ENCODE results near the gene MBNL2.

Gene MBNL2, protein sequence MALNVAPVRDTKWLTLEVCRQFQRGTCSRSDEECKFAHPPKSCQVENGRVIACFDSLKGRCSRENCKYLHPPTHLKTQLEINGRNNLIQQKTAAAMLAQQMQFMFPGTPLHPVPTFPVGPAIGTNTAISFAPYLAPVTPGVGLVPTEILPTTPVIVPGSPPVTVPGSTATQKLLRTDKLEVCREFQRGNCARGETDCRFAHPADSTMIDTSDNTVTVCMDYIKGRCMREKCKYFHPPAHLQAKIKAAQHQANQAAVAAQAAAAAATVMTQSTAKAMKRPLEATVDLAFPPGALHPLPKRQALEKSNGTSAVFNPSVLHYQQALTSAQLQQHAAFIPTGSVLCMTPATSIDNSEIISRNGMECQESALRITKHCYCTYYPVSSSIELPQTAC

DNA sequence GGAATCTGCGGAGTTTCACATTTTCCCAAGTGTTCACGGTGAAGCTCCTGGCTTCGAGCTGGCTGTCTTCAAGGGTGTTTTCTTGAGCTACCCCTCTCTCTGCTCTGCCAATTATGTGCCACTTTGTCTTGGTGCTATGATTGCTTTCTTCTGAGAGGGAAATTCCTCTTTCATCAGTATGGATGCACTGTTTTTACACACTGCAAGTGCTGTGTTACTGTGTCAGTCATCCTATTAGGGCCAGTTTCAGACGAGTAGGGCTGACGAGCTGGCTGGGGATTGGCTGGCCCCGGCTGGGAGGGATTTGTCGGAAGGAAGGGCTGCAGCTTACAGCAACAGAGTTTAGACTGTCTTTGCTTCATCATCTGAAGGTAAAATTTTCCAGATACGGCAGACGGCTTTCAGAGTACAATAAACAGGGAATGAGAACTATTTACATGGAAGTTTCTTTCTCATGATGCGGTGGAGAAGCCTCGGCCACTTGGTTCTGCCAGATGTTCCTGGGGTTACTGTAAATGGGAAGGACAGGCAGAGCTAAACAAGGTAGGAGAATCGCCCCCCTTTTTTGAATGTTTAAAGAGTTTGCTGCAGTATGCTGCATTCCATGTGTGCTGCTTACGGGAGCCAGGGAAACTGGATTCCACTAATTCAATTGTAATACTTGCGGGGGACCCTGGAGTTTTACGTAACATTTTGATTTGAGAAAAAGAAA lies at the start of gene MBNL2:
Gene MBNL2 (plus strand): TSS at position 345 of the 712 bp plus-strand sequence. CDS start 53,903 bp downstream, outside the sequence.
- in situ Hi-C loops (cut with HindIII; ENCODE audit: low sequenced_read_pairs): no loop called here

DNA sequence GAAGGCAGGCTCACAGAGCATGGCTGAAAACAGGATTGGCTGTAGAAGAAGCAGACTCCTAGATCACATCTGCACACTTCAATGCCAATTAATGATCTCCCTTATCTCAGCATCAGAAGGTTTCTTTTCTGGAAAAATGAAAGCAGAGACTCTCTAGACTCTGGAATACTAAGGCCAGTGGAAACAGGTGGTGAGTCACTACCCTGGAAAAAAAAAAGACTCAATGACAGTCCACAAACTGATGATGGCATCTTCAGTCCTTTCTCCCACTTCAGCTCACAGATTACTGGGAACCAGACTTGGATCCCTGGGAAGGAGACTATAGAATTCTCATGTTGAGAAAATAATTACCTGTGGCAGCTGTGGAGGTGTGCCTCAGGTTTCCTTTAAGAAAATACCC lies 47.5 kb upstream of the MBNL2 start:
- in situ Hi-C loops (cut with HindIII; ENCODE audit: low sequenced_read_pairs): loop anchor here (5.0 kb wide), 1 partner anchor 43 kb away; no protein-coding TSS in a partner anchor

DNA sequence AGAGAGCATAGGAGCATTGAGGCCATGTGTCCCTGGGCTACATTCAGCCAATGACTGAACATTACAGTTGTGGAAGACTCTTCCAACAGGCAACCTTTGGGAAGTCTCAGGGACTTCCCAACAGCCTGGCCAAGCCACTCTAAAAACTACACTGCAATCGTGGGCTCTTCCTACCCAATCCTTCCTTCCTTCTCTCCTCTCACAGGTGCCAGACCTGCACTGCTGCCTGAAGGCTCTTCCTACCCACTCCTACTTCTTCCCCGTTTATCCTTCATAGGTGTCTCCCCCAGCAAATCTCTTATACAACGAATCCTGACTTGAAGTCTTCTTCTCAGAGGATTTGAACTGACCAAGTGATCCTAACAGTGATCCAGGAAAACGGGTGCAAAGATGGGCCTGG lies 47.1 kb upstream of the MBNL2 start:
- in situ Hi-C loops (cut with HindIII; ENCODE audit: low sequenced_read_pairs): loop anchor here (5.0 kb wide), 1 partner anchor 42 kb away; no protein-coding TSS in a partner anchor

DNA sequence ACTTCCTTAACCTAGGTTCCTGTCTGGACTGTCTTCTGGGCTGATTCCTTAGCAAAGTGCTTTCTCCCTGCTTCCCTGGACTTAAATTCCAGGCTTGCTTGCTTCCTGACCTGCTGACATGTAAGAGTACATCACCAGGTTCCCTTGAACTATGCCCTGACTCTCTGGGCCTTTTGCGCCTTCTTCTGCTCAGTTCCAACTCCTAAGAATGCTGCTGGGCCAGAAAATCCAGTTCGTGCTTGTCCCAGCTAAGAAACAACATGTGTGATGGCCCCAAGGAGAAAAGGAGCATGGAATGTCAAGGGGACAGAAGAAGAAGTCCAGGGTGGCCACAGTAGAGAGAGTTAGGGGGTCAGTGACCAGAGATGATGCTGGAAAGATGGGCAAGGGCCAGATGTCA lies 42.6 kb upstream of the MBNL2 start:
- in situ Hi-C loops (cut with HindIII; ENCODE audit: low sequenced_read_pairs): loop anchor here (5.0 kb wide), 1 partner anchor 38 kb away; no protein-coding TSS in a partner anchor

DNA sequence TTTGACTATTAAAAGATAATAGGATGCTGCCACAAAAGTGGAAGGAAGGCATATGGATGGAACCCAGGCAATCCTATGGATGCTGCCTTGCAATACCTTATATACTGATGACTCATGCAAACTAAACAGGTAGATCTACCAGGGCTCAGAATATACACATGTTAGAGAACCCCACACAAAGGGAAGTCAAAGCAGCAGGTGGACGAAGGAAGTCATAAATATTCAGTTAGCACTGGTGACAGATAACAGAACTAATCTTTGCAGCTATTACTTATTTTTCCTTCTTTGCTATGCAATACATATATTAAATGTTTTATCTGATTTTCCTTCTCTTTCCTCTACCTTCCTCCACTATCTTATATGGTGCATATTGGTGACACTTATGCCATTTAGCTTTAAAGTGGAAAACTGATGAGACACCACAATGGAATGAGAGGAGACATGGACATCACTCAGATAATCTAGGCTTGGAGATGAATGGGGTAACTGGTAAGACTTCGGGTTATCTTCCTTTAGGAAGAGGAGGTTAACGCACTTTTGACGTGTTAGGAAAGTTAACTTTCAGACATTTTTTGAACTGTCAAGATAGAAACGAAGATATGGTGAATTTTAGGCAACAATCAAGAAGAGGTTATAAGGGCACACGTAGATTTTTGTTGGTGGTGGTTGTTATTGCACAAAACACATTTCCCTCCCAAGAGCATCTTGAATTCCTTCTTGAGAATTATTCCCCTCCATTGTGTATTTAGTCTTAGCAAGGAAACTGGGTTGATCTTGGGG lies 39.8 kb upstream of the MBNL2 start:
- in situ Hi-C loops (cut with HindIII; ENCODE audit: low sequenced_read_pairs): no loop called here

DNA sequence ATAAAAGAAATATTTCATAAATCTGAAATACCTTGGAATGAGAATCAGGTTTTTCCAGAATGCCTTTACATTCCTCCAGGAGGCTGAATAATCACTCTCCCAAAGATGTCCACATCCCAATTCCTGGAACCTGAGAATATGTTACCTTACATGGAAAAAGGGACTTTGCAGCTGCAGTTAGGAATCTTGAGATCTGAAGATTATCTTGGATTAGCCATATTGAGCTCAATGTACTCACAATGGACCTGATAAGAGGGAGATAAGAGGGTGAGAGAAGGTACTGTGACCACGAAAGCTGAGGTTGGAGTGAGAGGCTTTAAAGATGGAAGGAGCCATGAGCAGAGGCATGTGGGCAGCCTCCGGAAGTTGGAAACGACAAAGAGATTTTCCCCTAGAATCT lies 36.8 kb upstream of the MBNL2 start:
- in situ Hi-C loops (cut with HindIII; ENCODE audit: low sequenced_read_pairs): no loop called here

DNA sequence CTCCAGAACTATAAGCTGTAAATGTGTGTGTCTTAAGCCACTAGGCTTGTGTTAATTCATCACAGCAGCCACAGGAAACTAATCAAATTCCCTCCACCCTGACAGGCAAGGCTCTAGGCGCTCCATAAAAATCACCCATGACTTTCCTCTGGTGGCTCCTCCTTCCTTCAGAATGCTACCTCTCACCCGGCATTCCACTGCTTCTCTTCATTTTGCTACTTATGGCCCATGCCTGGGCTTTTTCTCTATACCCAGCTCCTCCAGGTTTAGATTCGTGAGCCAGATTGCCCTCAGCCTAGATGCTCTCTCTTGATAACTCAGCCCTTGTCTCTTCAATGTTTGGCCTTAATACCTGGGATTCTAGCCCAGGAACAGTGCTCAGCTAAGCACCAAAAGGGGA lies 36.4 kb upstream of the MBNL2 start:
- in situ Hi-C loops (cut with HindIII; ENCODE audit: low sequenced_read_pairs): no loop called here

DNA sequence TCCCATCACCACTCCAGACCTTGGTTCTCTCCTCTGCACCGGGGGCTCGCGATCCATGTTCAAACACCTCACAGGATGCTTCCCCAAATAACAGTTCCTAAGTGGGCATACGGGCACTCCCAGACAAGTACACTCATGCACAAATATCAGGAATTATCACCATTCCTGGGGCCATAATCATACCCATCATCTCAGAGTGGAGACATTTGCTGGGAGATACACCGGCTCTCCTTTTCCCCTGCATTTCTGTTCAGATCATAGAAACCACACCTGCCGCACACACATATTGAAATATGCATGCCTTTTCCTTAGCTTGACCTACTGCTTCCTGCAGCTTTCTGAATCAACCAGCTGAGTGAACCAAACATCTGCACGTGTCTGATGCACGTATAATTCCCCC lies 33.9 kb upstream of the MBNL2 start:
- in situ Hi-C loops (cut with HindIII; ENCODE audit: low sequenced_read_pairs): no loop called here

DNA sequence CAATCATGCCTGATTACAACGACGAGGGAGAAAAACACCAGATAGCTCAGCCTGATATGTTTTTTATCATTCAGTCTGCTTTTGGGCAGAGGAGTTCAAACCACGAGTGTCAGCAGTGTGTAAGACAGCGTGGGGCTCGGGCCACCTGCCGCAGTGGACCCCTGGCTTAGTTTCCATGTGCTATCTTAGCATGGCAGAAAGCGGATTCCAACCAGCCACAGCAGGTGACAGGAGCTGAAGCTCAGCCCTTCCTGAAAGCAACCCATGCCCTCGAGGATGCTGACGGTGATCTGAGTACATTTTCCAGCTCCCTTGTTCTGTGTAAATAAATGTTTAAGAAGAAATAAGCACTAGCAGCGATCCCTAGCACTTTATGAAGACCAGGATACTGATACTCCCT lies 32.2 kb upstream of the MBNL2 start:
- in situ Hi-C loops (cut with HindIII; ENCODE audit: low sequenced_read_pairs): no loop called here

DNA sequence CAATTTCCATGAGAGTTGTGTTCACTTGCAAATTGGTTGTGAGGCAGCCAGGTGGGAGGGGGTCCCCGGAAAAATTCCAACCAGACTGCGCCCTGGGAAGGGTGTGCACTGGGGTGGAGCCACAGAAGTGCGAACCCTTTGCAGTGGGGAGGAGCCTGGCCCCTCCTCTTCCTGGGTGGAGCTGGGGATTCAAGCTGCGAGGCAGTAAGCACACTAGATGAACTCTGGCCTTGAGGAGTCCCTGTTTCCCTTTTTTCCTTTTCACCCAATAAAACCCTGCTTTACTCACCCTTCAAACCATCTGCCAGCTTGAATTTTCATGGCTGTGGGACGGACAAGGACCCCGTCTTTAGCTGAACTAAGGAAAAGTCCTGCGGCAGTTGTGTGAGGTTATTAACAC lies 31.0 kb upstream of the MBNL2 start:
- in situ Hi-C loops (cut with HindIII; ENCODE audit: low sequenced_read_pairs): no loop called here

DNA sequence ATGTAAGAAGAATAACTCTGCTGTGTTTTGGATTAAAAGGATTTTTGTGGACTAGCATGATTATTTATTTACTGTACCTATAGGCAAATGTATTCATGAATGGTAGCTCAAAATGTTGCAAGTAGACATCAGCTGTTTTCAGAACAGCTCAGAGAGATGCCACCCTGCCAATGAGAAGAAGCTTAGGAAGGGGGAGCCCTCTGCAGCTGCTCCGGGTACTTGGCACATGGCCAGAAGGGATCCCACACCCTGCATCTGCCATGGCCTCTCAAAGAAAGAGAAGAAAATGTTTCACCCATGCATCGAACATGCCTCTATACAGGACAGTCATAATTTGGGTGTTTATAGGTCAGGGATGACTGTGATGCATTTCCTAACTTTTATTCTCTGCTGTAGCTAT lies 30.5 kb upstream of the MBNL2 start:
- in situ Hi-C loops (cut with HindIII; ENCODE audit: low sequenced_read_pairs): no loop called here

DNA sequence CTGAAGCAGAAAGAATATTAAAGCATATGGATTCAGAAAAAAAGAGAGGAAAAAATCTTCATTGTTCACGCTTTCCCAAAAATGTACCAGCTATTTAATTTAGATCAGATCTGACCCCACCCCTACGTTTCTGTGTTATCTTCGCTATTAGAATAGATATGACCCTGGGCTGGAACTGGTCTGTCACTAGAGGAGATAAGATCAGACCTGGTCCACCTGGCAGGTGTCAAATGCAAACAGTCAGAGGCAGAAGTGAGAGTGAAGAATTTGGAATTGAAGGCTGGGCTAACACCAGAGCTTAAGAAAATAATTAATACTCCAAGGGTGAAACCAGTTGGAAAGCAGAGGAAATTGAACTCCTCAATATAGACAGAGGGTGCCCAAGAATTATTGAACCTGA lies 30.0 kb upstream of the MBNL2 start:
- in situ Hi-C loops (cut with HindIII; ENCODE audit: low sequenced_read_pairs): no loop called here

DNA sequence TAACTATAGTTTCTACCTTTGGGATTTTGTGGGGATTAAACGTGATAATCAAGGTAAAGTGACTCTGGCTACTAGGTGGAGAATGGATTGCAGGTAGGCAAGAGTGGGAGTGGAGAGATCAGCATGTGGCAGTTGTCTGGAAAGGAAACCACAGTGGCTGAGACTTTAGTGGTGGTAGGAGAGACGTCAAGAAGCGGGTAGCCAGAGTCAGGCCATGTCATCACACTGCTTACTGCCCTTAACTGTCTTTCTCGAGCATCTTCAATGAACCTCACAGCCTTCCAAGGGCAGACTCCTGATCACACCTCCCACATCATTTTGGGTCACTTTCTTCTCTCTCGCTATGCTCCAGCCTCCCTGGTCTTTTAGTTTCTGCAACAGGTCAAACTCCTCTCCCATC lies 28.6 kb upstream of the MBNL2 start:
- in situ Hi-C loops (cut with HindIII; ENCODE audit: low sequenced_read_pairs): no loop called here

DNA sequence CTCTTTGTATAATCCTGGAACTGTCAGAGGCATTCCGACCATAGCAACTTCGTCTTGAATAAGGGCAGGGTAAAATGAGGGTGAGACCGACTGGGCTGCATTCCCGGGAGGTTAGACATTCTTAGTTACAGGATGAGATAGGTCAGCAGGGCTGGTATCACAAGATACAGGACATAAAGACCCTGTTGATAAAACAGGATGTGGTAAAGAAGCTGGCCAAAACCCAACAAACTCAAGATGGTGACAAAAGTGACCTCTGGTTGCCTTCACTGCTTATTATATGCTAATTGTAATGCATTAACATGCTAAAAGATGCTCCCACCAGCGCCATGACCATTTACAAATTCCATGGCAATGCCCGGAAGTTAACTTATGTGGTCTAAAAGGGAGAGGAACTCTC lies 27.7 kb upstream of the MBNL2 start:
- in situ Hi-C loops (cut with HindIII; ENCODE audit: low sequenced_read_pairs): no loop called here

DNA sequence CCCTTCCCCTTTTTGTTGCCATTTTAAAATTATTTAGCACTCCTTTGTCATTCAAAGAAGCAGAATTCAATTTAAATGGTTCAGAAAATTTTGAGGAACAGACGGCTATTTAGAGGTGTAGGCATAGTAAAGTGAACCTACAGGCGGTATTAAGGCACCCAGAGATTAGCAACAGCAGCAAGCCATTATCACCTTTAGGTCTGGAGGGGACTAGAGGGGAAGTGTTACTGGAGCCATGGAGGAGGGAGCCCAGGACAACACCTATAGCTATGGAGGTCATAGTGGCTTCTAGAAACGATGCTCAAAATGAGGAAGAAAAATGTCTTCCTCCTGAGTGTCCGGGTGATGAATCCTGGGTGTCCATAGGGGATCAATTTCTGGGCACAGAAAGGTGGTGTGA lies 25.8 kb upstream of the MBNL2 start:
- in situ Hi-C loops (cut with HindIII; ENCODE audit: low sequenced_read_pairs): no loop called here

DNA sequence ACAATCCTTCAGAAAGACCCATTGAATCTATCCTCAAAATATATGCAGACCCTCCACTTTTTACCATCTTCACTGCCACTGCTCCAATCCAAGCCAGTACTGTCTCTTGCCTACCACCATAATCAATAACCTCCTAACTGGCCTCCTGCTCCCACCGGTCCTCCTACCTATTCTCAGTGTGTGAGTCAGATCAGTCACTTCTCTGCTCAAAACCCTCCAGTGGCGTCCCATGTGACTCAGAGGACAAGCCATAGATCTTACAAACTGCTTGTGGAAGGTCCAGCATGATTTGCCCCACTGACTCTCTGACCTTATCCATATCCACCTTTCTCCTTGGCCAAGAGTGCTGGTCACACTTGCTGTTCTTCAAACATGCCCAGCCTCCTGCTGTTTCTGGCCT lies 23.4 kb upstream of the MBNL2 start:
- in situ Hi-C loops (cut with HindIII; ENCODE audit: low sequenced_read_pairs): no loop called here

DNA sequence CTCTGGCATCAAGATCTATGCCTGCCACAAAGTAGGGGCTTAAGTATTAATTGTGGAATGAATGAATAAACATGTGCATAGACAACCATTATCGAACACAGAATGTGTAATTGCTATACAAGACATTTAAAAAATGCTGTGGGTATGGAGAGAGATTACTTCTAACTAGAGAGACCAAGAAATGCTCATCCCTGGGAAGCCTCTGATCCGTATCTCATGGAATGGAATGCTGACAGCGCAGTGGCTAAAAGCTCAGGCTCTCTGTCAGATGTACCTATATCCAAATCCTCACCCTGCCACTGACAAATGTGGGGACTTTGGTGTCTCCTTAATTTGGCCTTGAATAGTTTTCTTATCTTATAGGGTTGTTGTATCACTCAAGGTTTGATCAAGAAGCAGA lies 22.7 kb upstream of the MBNL2 start:
- in situ Hi-C loops (cut with HindIII; ENCODE audit: low sequenced_read_pairs): no loop called here

DNA sequence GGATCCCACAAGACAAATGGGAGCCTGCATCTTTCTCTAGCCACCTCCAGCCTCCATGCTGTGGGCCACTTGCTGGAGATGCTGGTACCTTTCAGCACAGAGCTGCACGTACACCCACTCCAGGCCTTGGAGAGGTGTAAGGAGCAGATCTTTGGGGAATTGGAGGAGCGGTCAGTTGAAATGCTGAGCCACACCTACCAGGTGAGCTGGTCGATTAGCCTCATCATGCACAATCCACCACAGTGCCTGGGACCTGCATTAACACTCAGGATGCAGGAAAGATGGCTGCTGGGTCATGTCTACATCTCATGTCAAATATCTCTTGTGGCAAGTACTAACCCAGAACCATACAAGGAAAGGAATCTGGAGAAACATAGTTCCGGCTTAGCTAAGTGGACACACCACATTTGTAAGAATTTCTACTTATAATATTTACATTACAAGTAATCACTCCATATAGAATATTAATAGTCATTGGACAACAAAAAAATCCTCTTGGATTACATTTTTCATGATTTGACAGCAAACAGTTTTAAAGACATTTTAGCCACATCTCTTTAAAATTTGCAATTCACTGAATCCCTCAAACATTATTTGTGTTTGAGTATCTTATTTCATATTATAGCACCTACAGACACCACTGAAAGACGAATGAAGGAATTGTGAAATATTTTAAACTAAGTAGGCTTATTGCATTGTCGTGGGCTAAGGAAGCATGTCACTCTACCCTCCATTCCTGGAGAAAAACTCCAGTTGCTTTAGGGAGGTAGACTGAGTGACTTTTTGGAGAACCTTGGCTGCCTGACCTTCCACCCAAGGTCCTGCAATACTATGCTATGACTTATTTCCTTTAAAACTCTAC lies 21.8 kb upstream of the MBNL2 start:
- in situ Hi-C loops (cut with HindIII; ENCODE audit: low sequenced_read_pairs): no loop called here

DNA sequence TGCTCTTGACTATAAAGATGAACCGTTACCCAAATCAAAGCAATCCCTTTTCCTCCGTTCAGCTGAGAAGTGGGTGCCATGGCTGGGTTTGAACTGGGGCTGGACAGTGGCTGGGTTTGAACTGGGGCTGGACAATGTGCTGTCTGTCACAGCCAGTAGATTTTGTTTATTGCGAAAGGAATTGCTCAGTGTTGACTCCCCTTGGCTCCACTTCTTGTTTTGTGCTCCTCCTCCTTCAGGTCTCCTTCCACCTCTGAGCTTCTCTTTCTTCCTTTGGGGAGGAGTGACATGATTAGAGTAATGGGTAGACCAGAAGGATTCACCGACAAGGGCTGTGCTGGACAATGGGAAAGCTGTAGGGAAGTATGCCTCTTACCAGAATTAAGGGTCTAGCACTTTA lies 19.4 kb upstream of the MBNL2 start:
- in situ Hi-C loops (cut with HindIII; ENCODE audit: low sequenced_read_pairs): no loop called here

DNA sequence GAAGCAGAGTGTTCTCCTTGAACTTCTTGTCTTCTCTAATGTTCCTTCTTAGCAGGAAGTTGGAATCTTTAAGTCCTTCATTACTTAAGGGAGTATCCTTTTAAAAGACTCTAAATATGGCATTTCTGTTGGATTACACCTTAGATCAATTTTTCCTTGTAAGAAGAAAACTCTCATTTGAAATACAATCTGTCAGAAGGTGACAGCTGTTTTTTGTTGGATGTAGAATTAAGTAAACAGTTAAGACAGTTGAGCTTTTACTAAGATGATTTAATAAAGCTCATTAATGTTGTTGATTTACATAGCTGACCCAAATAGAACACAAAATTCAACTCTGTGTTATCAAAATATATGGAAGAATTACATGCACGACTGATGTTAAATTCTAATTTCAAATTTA lies 16.7 kb upstream of the MBNL2 start:
- in situ Hi-C loops (cut with HindIII; ENCODE audit: low sequenced_read_pairs): no loop called here

DNA sequence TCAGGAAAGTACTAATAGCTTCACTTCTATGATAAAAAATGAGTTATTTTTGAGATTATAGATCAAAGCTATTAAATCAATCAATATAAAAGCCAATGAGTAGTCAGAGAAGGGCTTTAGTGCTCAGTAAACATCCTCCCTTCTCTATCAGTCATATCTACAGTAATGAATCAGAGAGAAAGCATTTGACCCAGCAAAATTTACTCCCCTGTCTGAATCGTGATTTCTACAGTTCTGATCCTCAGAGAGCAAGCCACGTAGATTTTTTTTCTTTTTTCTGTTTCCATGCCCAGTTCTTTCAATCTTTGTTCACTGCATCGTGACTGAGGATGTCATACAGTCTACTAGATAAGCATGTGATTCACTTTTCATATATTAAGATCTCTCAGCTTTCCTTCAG lies 16.2 kb upstream of the MBNL2 start:
- in situ Hi-C loops (cut with HindIII; ENCODE audit: low sequenced_read_pairs): no loop called here
